AG04449 (cell line): ENCODE data around the gene PKD2L1.
"Not testable (repeated sequence)": the region's sequence is repeated elsewhere in the genome, so short reads cannot be mapped to it uniquely, and the experiment has no call there.

Experiments
- CTCF ChIA-PET: fragments of 350-600 bp; formaldehyde crosslinking; extraction: SDS; loops from one replicate; lab custom pipeline; 2021; ENCODE audit warnings: antibody characterized with exemption; lab: Yijun Ruan, JAX
- POLR2A ChIA-PET: fragments of 400-600, 350-600 bp; formaldehyde crosslinking; extraction: SDS; loops from one replicate; lab custom pipeline; 2020; ENCODE audit warnings: antibody characterized with exemption, inconsistent platforms; lab: Yijun Ruan, JAX
- DNase-seq: peaks from one replicate; pipeline ENCODE4 v3.0.0-alpha.2; 2010; ENCODE audit warnings: low read depth, low spot score
- H3K4me3 ChIP-seq: 2 replicates; pipeline ENCODE4 v1.5.1; 2011; ENCODE audit warnings: low read depth, mild to moderate bottlenecking, control low read depth, low read length
- CTCF ChIP-seq: IDR thresholded peaks from one replicate; pipeline ENCODE4 v1.5.1; 2011; ENCODE audit warnings: mild to moderate bottlenecking, moderate library complexity, low read length, control low read depth, inconsistent platforms; ENCODE audit not compliant: insufficient read depth; ENCODE audit errors: missing control alignments

The PKD2L1 gene

GRCh38 chr10:100303724-100304319 lies 26.2 kb downstream of the PKD2L1 start:
- no peak overlapping the region for H3K4me3 ChIP-seq
- ChIA-PET POLR2A (no interaction called here), CTCF (interaction anchor here (0.7 to 2.6 kb wide), 15 partner anchors 8 to 458 kb away, joined by 3 to 12 read pairs (median 4); no protein-coding TSS in a partner anchor)
- TF ChIP-seq CTCF = peak; percentile 42
- no peak for DNase-seq

GRCh38 chr10:100301123-100301522 lies 28.9 kb downstream of the PKD2L1 start:
- H3K4me3 ChIP-seq, POLR2A ChIA-PET, DNase-seq: not testable (repeated sequence)
- CTCF ChIA-PET = interaction anchor here (1.4 to 2.4 kb wide), 3 partner anchors 10 to 132 kb away, joined by 4 to 11 read pairs (median 10); no protein-coding TSS in a partner anchor

- POLR2A ChIA-PET = no interaction called here
- CTCF ChIA-PET = interaction anchor here (1.1 kb wide), 1 partner anchor 136 kb away, joined by 3 read pairs; no protein-coding TSS in a partner anchor
- H3K4me3 ChIP-seq = no peak overlapping the region
- DNase-seq = no peak
- no peak for TF ChIP-seq CTCF
Observed at GRCh38 chr10:100297242-100297641, 32.8 kb downstream of the PKD2L1 start.

- DNase-seq = no peak
- POLR2A ChIA-PET = no interaction called here
- H3K4me3 ChIP-seq = no peak overlapping the region
- no peak for TF ChIP-seq CTCF
- CTCF ChIA-PET = interaction anchor here (1.4 kb wide), 1 partner anchor 11 kb away, joined by 3 read pairs; no protein-coding TSS in a partner anchor
Observed at GRCh38 chr10:100293066-100293465, 37.0 kb downstream of the PKD2L1 start.

- CTCF ChIA-PET, H3K4me3 ChIP-seq, DNase-seq, POLR2A ChIA-PET: not testable (repeated sequence)
Observed at GRCh38 chr10:100292300-100292699, 37.7 kb downstream of the PKD2L1 start.

GRCh38 chr10:100291356-100291755 lies 38.7 kb downstream of the PKD2L1 start:
- H3K4me3 ChIP-seq = no peak overlapping the region
- CTCF ChIA-PET = interaction anchor here (0.8 kb wide), 1 partner anchor 13 kb away, joined by 3 read pairs; no protein-coding TSS in a partner anchor
- DNase-seq = no peak
- no peak for TF ChIP-seq CTCF
- POLR2A ChIA-PET = no interaction called here

- no peak for DNase-seq
- ChIA-PET POLR2A (no interaction called here), CTCF (no interaction called here)
- no peak for TF ChIP-seq CTCF
- no peak overlapping the region for H3K4me3 ChIP-seq
Observed at GRCh38 chr10:100289641-100290040, 40.4 kb downstream of the PKD2L1 start.
